Right lobe of liver (tissue), 6 donors: Measurements from ENCODE around the gene MAPK14. TPM values are rescaled to one million over a fixed set of nuclear protein-coding genes. Genes with fewer than 3 reads are reported as not detected.
"Not testable (repeated sequence)": the region's sequence is repeated elsewhere in the genome, so short reads cannot be mapped to it uniquely, and the experiment has no call there.

Source experiments
- ATAC-seq, 4 donors: fragments of 200-7000 bp; cut with Tn5 transposase; one replicate each; pipeline ENCODE4 v1.9.1; 2020; ENCODE audit warnings: mild to moderate bottlenecking in 4 of 4, moderate library complexity in 4 of 4
- DNase-seq, 3 donors: peaks; one replicate each; pipeline ENCODE4 v3.0.0-alpha.2; 2020
- H3K27ac ChIP-seq, 3 donors: fragments of 200-600 bp; one replicate each; pipeline ENCODE4 v1.8.0; 2022
- H3K27me3 ChIP-seq, 2 donors: fragments of 200-600 bp; one replicate each; pipeline ENCODE4 v1.8.0; 2022
- H3K36me3 ChIP-seq, 4 donors: fragments of 200-600 bp; sonication (generic) in 1 of 4; one replicate each; pipeline versions ENCODE4 v1.5.1 to v1.8.0; 2017 to 2022; ENCODE audit warnings: control low read depth in 1 of 4
- H3K4me1 ChIP-seq, 4 donors: fragments of 200-600 bp; sonication (generic) in 1 of 4; one replicate each; pipeline versions ENCODE4 v1.5.1 to v1.8.0; 2017 to 2022; ENCODE audit warnings: control low read depth in 1 of 4
- H3K4me3 ChIP-seq, 3 donors: fragments of 200-600 bp; one replicate each; pipeline ENCODE4 v1.8.0; 2022
- H3K9me3 ChIP-seq, 4 donors: fragments of 200-600 bp; sonication (generic) in 1 of 4; one replicate each; pipeline versions ENCODE4 v1.5.1 to v1.8.0; 2017 to 2022; ENCODE audit warnings: control low read depth in 1 of 4
- POLR2A ChIP-seq: fragments of 450-650 bp; IDR thresholded peaks from one replicate; pipeline ENCODE4 v1.6.1; 2017; ENCODE audit warnings: antibody characterized with exemption, mild to moderate bottlenecking
- WGBS: methylation state at CpG from one replicate; pipeline ENCODE4 v1.1.6; 2018; ENCODE audit warnings: low coverage, low lambda C conversion rate; ENCODE audit not compliant: insufficient coverage; ENCODE audit errors: missing lambda C conversion rate; 5-methylcytosine and 5-hydroxymethylcytosine counted together
- intact Hi-C, 2 donors: fragments of 100-400 bp; cut with DNase I; formaldehyde crosslinking; loops; one replicate each; pipeline versions ENCODE4 v1.11.2 to v1.14.1; 2022
- total RNA-seq, 6 experiments: library from RNA; depleted of rRNA in 2 of 6; stranded (reverse); fragments of >200 nt in 2 of 6; fragmentation: NEBNext Ultra II Directional in 3 of 6; extraction: Animal tissue kit (Norgen Biotek cat#: 25700) in 3 of 6; gene quantifications; one replicate each; pipeline versions ENCODE4 v1.1.0 to v1.2.4, GENCODE V29; 2016 to 2023
- TF ChIP-seq, protein P1 (sequence below), 4 donors: fragments of 200-600 bp in 3 of 4; fragments of 450-650 bp in 1 of 4; IDR thresholded peaks; one replicate each; pipeline versions ENCODE4 v1.5.1 to v1.8.0; 2016 to 2022; ENCODE audit warnings: antibody characterized with exemption in 4 of 4, mild to moderate bottlenecking in 2 of 4
- donor health status: DM: no; HTN: yes; CAD: no.
- donor health status: DM: no; HTN: no; CAD: no.
- donor health status: DM: no; HTN: no; CAD: no.
- donor health status: DM: no; HTN: yes; CAD: no.
- donor health status: DM: no; HTN: yes; CAD: no.

Gene MAPK14
- total RNA-seq, 6 experiments from 2014 or later: 37.9 to 53.3 (median 45.3) TPM

DNA sequence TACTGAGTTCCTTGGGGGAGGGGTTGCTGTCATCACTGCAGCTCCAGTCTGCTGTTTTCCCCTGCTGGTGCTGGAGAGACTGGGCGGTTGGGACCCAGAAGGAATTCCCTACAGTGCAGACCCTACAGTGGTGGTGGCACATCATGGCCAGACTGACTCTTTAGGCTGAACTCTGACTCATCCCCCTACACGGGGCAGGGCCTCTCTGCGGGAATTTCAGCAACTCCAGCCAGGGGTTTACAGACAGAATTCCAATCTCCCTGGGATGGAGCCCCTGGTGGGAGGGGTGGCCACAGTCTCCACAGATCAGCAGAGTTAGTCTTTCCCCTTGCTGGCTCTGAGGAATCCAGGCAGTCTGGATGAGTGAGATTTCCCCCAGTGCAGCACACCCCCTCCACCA, 55.8 kb downstream of the MAPK14 start:
- intact Hi-C loops: no loop called here
- Histone ChIP-seq H3K27me3 (no peaks in the 10 kb centered on the region), H3K27ac (no peak overlapping the region), H3K4me1 (peaks cover 0 to 2% (median 0%) of the 10 kb centered on the region in 4 donors), H3K9me3 (no peaks in the 10 kb centered on the region), H3K36me3 (peaks cover 0 to 44% (median 31%) of the 10 kb centered on the region in 4 donors), H3K4me3 (no peak overlapping the region)
- ATAC-seq (peak in 1 of 4 donors; percentile 38), DNase-seq (no peak)
- WGBS: 93% methylated on average over 2 of the region's 3 CpGs
- TF ChIP-seq POLR2A: no peak
- TF ChIP-seq, protein P1, sequence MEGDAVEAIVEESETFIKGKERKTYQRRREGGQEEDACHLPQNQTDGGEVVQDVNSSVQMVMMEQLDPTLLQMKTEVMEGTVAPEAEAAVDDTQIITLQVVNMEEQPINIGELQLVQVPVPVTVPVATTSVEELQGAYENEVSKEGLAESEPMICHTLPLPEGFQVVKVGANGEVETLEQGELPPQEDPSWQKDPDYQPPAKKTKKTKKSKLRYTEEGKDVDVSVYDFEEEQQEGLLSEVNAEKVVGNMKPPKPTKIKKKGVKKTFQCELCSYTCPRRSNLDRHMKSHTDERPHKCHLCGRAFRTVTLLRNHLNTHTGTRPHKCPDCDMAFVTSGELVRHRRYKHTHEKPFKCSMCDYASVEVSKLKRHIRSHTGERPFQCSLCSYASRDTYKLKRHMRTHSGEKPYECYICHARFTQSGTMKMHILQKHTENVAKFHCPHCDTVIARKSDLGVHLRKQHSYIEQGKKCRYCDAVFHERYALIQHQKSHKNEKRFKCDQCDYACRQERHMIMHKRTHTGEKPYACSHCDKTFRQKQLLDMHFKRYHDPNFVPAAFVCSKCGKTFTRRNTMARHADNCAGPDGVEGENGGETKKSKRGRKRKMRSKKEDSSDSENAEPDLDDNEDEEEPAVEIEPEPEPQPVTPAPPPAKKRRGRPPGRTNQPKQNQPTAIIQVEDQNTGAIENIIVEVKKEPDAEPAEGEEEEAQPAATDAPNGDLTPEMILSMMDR (IDR thresholded peaks at IDR 0.05): no peak

DNA sequence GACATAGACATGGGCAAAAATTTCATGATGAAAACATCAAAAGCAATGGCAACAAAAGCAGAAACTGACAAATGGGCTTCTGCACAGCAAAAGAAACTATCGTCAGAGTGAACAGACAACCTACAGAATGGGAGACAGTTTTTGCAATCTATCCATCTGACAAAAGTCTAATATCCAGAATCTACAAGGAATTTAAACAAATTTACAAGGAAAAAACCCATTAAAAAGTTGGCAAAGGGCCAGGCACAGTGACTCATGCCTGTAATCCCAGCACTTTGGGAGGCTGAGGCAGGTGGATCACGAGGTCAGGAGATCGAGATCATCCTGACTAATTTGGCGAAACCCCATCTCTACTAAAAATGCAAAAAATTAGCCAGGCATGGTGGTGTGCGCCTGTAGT, 60.6 kb downstream of the MAPK14 start:
- H3K4me3 ChIP-seq, DNase-seq, H3K4me1 ChIP-seq, H3K27me3 ChIP-seq, ATAC-seq, H3K9me3 ChIP-seq, intact Hi-C loops, H3K27ac ChIP-seq: not testable (repeated sequence)
- H3K36me3 ChIP-seq: peaks cover 0 to 16% (median 9%) of the 10 kb centered on the region in 4 donors
- 97% methylated on average over 4 of the region's 5 CpGs for WGBS

DNA sequence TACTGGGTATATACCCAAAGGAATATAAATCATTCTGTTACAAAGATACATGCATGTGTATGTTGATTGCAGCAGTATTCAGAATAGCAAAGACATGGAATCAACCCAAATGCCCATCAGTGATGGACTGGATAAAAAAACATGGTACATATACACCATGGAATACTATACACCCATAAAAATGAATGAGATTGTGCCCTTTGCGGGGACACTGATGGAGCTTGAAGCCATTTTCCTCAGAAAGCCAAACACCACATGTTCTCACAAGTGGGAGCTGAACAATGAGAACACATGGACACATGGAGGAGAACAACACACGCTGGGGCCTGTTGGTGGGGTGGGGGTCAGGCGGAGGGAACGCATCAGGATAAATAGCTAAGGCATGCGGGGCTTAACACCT, 61.4 kb downstream of the MAPK14 start:
- intact Hi-C loops: no loop called here
- WGBS: 94% methylated on average over 5 of the region's 5 CpGs
- TF ChIP-seq, protein P1 (IDR thresholded peaks at IDR 0.05): no peak
- TF ChIP-seq POLR2A: no peak

DNA sequence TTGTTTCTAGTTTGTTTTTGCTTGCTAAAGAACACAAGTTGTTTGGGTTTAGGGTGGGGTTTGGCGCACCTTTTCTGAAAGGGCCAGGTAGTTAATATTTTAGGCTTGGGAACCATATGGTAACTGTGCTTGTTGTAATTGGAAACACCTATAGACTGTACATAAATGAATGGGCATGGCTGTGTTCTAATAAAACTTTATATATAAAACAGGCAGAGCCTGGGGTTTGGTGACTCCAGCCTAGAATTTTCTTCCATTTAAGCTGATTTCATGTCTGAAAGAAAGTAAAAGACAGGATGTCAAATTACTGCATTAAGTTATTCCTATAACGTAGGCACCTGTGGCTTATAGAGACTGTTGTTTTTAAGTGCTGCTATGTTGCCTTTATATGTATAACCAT, 66.6 kb downstream of the MAPK14 start:
- no peaks in the 10 kb centered on the region for H3K9me3 ChIP-seq
- H3K27ac ChIP-seq: peak overlapping the region; percentile 64 to 68 (median 65)
- DNase-seq: no peak
- H3K4me3 ChIP-seq: no peak overlapping the region
- 85% methylated on average over 2 of the region's 2 CpGs for whole genome bisulfite sequencing
- H3K4me1 ChIP-seq: peaks cover 0 to 25% (median 14%) of the 10 kb centered on the region in 4 donors
- intact Hi-C loops: no loop called here
- H3K27me3 ChIP-seq: no peaks in the 10 kb centered on the region
- TF ChIP-seq, protein P1 (IDR thresholded peaks at IDR 0.05): no peak
- TF ChIP-seq POLR2A: no peak
- peaks cover 0 to 5% (median 0%) of the 10 kb centered on the region in 4 donors for H3K36me3 ChIP-seq
- no peak for ATAC-seq

More for the DNA sequence above, 61.4 kb downstream of the MAPK14 start:
- no peak for ATAC-seq
- peaks cover 0 to 8% (median 2%) of the 10 kb centered on the region in 4 donors for H3K36me3 ChIP-seq
- H3K4me1 ChIP-seq: peaks cover 0 to 2% (median 0%) of the 10 kb centered on the region in 4 donors
- H3K27ac ChIP-seq: no peak overlapping the region
- H3K27me3 ChIP-seq: no peaks in the 10 kb centered on the region
- H3K4me3 ChIP-seq: no peak overlapping the region
- DNase-seq: no peak
- no peaks in the 10 kb centered on the region for H3K9me3 ChIP-seq

DNA sequence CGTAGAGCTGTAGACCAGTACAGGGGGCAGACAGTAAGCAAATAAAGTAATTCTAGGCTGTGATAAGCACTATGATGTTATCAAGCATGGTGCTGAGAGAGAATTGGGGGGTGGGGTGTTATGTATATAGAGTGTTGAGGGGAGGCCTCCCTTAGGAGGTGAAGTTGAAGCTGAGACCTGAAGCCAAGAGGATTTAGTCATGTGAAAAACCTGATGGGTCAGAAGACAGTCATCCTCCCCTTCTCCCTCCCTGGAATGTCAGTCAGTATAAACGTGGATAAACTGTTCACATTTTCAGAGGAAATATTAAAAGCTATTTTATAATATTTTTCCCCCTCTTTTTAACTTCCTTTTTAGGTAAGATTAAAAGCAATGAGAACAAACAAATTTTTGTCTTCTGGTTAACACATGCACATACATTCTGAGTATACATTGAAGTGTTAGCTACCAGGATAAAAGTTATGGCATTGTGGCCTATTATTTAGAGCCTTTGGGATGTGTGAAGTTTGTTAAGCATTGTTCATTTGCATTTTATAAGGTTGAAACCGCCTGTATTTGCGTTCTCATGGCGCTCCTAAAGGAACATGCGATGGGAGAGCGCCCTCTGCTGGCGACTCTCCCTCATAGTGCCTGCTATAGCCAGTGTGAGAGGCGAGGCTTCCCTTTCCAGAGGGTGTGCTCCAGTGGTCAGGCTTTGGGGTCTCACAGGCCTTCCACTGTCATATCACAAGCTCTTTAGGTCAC, 67.3 kb downstream of the MAPK14 start:
- H3K4me1 ChIP-seq: peaks cover 0 to 25% (median 14%) of the 10 kb centered on the region in 4 donors
- no peaks in the 10 kb centered on the region for H3K9me3 ChIP-seq
- ATAC-seq (peak; percentile 88 to 94 (median 90)), DNase-seq (peak; percentile 80 to 84 (median 83))
- TF ChIP-seq, protein P1 (IDR thresholded peaks at IDR 0.05): peak; percentile 92 to 99 (median 98)
- TF ChIP-seq POLR2A: no peak
- H3K4me3 ChIP-seq: peak overlapping the region in 2 of 3 donors; percentile 14 to 24
- 13% methylated on average over 6 of the region's 9 CpGs for WGBS
- peaks cover 0 to 5% (median 0%) of the 10 kb centered on the region in 4 donors for H3K36me3 ChIP-seq
- H3K27ac ChIP-seq: peak overlapping the region; percentile 64 to 68 (median 65)
- no peaks in the 10 kb centered on the region for H3K27me3 ChIP-seq
- intact Hi-C loops: loop anchor here in 1 of 2 donors (5.0 kb wide), 1 partner anchor 68 kb away; the partner anchor contains the start of gene MAPK14
